HepG2 (cell line): ENCODE data around the gene TUBB4B. TPM values are rescaled to one million over a fixed set of nuclear protein-coding genes. Genes with fewer than 3 reads are reported as not detected.

Source experiments
- IRF1 ChIP-seq: sonication (generic); formaldehyde crosslinking; IDR thresholded peaks from 2 replicates; pipeline ENCODE4 v1.4.0; 2020; ENCODE audit warnings: low read depth, mild to moderate bottlenecking, missing genetic modification reagents
- KDM4B ChIP-seq: sonication (generic); formaldehyde crosslinking; IDR thresholded peaks from 2 replicates; pipeline ENCODE4 v1.4.0; 2020; ENCODE audit warnings: missing genetic modification reagents
- MIER3 ChIP-seq: IDR thresholded peaks from 2 replicates; pipeline ENCODE4 v1.6.1; 2016; ENCODE audit warnings: missing compliant biosample characterization, borderline replicate concordance
- MZF1 ChIP-seq: sonication (generic); formaldehyde crosslinking; IDR thresholded peaks from 2 replicates; pipeline ENCODE4 v1.8.1; 2023; ENCODE audit warnings: mild to moderate bottlenecking, missing genetic modification reagents, borderline replicate concordance
- ZBTB37 ChIP-seq: sonication (generic); formaldehyde crosslinking; IDR thresholded peaks from 2 replicates; pipeline ENCODE4 v1.4.0; 2020; ENCODE audit warnings: mild to moderate bottlenecking, missing genetic modification reagents
- ZBTB40 ChIP-seq, 2 experiments: fragments of 450-650 bp in 1 of 2; sonication (generic) in 1 of 2; formaldehyde crosslinking in 1 of 2; IDR thresholded peaks; 2 replicates each; pipeline versions ENCODE4 v1.6.1 to v1.8.0; 2016 to 2022; ENCODE audit warnings: antibody characterized with exemption in 1 of 2, mild to moderate bottlenecking in 1 of 2, missing genetic modification reagents in 1 of 2
- ZNF263 ChIP-seq: sonication (generic); formaldehyde crosslinking; IDR thresholded peaks from 2 replicates; pipeline ENCODE4 v1.4.0; 2020; ENCODE audit warnings: missing genetic modification reagents
- ZNF350 ChIP-seq: sonication (generic); formaldehyde crosslinking; IDR thresholded peaks from 2 replicates; pipeline ENCODE4 v1.4.0; 2020; ENCODE audit warnings: mild to moderate bottlenecking, low read depth, missing genetic modification reagents, borderline replicate concordance
- ZNF414 ChIP-seq: sonication (generic); formaldehyde crosslinking; IDR thresholded peaks from 2 replicates; pipeline ENCODE4 v1.5.0; 2020; ENCODE audit warnings: missing genetic modification reagents
- ZNF616 ChIP-seq: sonication (generic); formaldehyde crosslinking; IDR thresholded peaks from 2 replicates; pipeline ENCODE4 v1.5.0; 2020; ENCODE audit warnings: low read depth, mild to moderate bottlenecking, missing genetic modification reagents
- polyA plus RNA-seq, 8 experiments: library from polyadenylated mRNA; depleted of rRNA in 3 of 8; stranded (reverse) in 7 of 8; unstranded in 1 of 8; fragments of >200 nt; fragmentation: Illumina TruSeq in 4 of 8; extraction: Trizol in 4 of 8; gene quantifications; 2 replicates each; pipeline versions ENCODE4 v1.2.1 to v1.2.3, GENCODE V29; 2011 to 2016; ENCODE audit warnings: low read depth in 4 of 8, missing spikeins in 1 of 8, mixed read lengths in 1 of 8; ENCODE audit not compliant: insufficient read depth in 1 of 8
- total RNA-seq, 5 experiments: library from RNA; depleted of rRNA; stranded (reverse); fragments of >200 nt; fragmentation: Illumina TruSeq; extraction: Trizol; gene quantifications; 2 replicates each; pipeline ENCODE4 v1.2.3, GENCODE V29; 2016; ENCODE audit warnings: low read depth in 1 of 5

The TUBB4B gene
- total and polyA plus RNA-seq, 2 of the 13 experiments (the other 11 are each of a cell fraction or from before 2014, with no cell fraction given): 182 to 412 TPM

- peak; percentile 80 for TF ChIP-seq ZNF350 (CRISPR knock-in tag)
- peak; percentile 89 for TF ChIP-seq MIER3
- no peak for TF ChIP-seq IRF1 (CRISPR knock-in tag)
- no peak; the same call in 1 of the 2 replicates for TF ChIP-seq MZF1 (CRISPR knock-in tag)
- TF ChIP-seq ZBTB40 (IDR thresholded peaks at IDR 0.05): no peak
- peak; percentile 53; the same call in 1 of the 2 replicates for TF ChIP-seq ZBTB40 (CRISPR knock-in tag; IDR thresholded peaks at IDR 0.05)
- TF ChIP-seq ZBTB37 (CRISPR knock-in tag): no peak
- TF ChIP-seq ZNF263 (CRISPR knock-in tag): 0 out of 2 replicates have a peak, but pooled peaks have one; percentile 27
- TF ChIP-seq KDM4B (CRISPR knock-in tag): no peak; the same call in none of the 2 replicates
- TF ChIP-seq ZNF414 (CRISPR knock-in tag): peak; percentile 70; the same call in 1 of the 2 replicates
- TF ChIP-seq ZNF616 (CRISPR knock-in tag): no peak
Observed at GRCh38 chr9:137200311-137201204, 40.5 kb upstream of the TUBB4B start, which contains the start of gene TPRN (continued).
